GM10266 (cell line): Measurements from ENCODE around the gene ABLIM2.

Experiments used
- DNase-seq: peaks from one replicate; pipeline ENCODE4 v3.0.0; 2012; ENCODE audit errors: extremely low spot score
- TF ChIP-seq, protein P1 (sequence below): IDR thresholded peaks from 2 replicates; pipeline ENCODE4 v1.5.1; 2012; ENCODE audit warnings: mild to moderate bottlenecking, low read depth; ENCODE audit not compliant: control insufficient read depth, insufficient read depth; ENCODE audit errors: missing control alignments

ABLIM2 gene

DNA sequence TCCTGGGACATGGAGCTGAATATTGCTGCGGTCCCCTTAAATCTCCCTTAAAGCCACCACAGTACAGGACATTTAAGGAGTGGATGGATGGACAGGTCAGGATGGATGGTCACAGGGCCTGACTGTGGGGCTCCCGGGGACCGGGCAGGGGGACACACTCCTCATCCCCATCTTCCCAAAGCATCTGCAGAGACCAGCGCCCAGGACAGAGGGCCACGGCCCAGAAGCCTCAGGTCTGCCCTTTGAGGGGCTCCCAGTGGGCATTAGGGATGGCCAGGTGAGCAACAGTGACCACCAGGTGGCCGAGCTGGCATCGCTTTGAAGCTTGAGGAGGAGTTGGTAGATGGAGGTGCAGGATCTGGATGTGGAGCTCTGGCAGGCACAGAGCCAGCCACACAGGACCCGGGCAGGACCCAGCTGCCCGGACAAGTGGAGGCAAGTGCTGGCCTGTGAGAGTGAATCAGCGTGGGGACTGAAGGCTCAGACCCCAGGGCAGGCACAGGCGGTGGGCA, 51.4 kb downstream of the ABLIM2 start:
- DNase-seq: no peak
- TF ChIP-seq, protein P1, sequence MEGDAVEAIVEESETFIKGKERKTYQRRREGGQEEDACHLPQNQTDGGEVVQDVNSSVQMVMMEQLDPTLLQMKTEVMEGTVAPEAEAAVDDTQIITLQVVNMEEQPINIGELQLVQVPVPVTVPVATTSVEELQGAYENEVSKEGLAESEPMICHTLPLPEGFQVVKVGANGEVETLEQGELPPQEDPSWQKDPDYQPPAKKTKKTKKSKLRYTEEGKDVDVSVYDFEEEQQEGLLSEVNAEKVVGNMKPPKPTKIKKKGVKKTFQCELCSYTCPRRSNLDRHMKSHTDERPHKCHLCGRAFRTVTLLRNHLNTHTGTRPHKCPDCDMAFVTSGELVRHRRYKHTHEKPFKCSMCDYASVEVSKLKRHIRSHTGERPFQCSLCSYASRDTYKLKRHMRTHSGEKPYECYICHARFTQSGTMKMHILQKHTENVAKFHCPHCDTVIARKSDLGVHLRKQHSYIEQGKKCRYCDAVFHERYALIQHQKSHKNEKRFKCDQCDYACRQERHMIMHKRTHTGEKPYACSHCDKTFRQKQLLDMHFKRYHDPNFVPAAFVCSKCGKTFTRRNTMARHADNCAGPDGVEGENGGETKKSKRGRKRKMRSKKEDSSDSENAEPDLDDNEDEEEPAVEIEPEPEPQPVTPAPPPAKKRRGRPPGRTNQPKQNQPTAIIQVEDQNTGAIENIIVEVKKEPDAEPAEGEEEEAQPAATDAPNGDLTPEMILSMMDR: no peak

DNA sequence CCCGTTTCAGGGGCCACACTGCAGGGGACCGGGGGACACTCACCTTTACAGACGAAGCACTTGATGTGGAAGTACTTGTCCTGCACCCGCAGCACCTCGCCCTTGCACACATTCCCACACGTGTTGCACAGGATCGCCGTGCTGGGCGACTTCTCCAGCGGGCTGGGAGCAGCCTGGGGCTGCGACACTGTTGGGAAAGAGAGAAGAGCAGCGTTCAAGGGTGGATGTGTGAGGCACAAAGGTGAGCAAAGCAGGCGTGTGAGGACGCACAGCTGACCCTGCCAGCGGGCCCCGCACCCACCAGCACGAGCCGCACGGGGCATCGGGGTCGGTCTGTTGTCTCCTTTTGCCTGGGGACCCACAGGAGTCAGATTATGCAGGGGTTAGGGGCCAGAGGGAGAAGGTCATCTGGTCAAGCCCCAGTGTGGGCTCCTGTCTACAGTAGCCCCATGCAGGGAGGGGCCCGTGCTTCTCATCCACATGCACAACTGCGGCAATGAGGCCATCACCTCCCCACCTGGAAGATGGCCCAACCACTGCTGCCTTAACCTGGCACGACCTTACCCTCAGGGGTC, 52.1 kb downstream of the ABLIM2 start:
- no peak for DNase-seq
- TF ChIP-seq, protein P1: no peak

DNA sequence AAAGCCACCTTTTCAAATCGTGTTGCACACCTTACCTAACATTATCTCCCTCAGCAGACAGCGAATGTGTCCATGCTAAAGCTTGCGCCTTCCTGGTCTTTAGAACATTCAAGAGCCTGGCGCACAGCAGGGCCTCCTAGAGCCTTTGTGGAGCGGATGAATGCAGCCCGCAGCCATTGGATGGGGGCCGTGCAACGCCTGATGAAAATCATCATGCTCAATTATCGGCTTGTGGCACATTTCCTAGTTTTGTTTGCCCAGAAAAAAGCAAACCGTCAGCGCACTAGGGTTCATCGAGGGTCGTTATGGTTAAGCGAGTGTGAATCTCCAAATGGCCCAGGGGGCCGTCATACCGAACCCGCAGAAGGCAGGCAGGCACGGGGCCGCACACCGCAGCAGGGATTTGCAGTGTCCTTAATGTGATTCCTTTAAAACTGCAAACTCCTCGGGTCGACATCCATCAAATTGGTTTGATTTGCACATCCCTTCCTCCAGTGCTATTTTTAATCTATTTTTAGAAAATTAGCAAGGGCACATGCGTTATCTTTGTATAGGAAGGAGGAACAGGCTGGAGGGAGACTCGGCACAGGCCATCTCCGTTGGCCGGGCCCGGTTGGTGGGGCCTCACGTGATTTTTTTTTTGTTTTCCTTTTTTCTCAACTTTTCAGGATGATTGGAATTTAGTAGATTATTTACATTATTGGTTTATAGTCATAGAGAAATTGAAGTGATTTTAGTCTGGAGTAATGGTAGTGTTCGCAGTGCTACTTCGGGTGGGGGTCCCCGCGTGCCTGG, 53.1 kb downstream of the ABLIM2 start:
- DNase-seq: no peak
- TF ChIP-seq, protein P1: no peak

DNA sequence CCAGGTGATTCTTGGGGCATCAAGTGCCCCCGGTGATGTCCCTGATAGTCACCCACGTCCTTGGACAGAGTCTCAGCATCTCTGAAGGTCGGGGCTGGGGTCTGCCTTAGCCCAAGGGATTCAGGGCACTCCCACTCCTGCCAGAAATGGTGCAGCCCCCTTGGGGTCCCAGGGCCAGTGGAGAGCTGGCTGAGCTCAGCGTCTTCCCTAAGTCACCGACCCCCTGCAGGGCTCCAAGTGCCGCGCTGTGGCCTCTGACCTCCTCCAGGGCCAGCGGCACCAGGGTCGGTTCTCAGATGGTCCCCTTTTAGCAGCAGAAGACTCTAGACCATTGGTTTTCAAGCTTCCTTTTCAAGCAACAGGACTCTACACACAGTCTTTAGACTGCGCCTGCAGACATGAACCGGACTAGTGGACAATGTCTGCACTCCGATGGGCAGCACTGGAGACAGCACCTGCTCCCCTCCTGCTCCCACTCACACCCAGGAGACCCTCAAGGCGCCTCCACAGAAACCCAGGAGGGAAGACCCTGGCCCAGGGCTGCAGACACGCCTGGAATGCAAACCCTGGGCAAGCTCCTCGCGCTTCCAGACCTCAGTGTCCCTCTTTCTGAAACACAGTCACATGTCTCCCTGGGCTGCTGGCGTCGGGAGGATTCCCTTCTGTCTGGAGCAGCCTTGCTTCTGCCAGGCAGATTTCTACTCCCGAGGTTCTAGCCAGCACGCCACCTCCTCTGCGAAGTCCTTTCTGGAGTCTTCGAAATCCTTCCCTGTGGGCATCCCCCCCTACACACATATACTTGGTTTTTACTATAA, 53.9 kb downstream of the ABLIM2 start:
- no peak for DNase-seq
- TF ChIP-seq, protein P1: no peak

DNA sequence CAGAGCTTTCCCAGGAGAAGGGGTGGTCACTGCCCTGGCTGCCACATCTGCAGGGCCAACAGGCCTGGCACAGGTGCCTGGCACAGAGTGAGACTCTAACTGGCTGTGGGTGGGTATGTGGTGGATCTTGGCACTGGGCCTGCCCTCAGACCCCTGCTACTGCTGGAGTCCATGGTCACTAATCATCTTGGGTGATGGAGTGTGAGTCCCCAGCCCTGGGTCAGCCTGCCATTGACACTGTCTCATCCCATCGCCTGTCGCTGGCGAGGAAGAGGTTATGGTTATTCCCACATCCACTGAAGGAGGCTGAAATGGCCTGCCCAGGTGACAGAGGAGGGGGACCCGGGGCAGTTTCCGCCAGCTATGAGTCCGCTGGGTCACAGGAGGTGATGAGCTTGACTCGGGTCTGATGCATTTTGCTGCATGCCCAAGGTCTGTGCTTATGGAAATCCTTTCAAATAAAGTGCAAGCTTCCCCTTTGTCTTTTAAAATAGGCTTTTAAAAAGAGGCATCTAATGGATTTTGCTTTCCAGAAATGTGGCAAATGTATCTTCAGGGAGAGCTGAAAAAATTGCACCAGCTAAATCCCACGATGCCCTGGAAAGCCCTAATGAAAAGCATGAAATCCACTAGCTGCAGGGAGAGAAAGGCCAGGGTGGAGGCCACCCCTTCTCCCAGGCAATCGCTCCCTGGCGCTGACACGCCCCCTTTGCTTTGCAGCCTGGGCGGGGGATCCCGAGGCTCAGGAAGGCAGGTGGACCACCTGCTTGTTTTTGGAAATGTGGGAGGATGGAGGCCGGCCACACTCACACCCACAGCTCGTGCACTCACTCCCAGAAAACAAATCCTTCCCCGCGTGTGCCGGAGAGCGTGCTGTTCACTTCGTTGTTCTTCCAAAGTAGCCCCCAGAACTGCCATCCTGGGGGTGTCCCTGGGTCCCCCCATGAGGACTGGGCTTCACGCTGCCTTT, 54.9 kb downstream of the ABLIM2 start:
- TF ChIP-seq, protein P1: no peak
- DNase-seq: no peak

DNA sequence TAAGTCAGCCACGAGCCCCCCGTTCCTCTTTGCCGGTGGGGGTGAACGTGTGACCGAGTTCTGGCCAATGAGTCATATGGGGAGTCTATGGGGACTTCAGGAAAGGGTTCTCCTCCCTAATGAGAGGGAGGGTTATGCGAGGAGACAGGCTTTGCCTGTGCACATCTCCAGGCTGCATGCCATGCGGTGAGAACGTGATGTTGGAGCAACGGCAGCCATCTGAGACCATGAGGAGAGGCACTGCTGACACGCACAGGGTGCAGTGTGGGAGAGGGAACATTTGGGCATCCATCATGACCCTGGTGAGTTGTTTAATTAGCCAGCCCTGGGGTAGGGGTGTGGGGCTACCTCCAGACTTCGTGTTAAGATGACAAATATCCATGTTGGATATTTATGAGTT, 55.8 kb downstream of the ABLIM2 start:
- TF ChIP-seq, protein P1: no peak
- no peak for DNase-seq
